Tibial artery (tissue), 4 donors: ENCODE results near the gene CPOX.

Experiments
- DNase-seq, 2 donors: peaks; one replicate each; pipeline ENCODE4 v3.0.0-alpha.2; 2019
- H3K27ac ChIP-seq, 2 donors: fragments of 200-600 bp; sonication (generic) in 1 of 2; 1 replicate in 1 of 2; 2 replicates in 1 of 2; pipeline ENCODE4 v1.5.1; 2018 to 2019; ENCODE audit warnings: mild to moderate bottlenecking in 1 of 2
- H3K27me3 ChIP-seq, 2 donors: fragments of 200-600 bp; sonication (generic) in 1 of 2; one replicate each; pipeline versions ENCODE4 v1.5.1 to v1.6.0; 2016 to 2019
- H3K36me3 ChIP-seq, 3 donors: fragments of 200-600 bp; sonication (generic) in 2 of 3; one replicate each; pipeline ENCODE4 v1.5.1; 2016 to 2019; ENCODE audit warnings: mild to moderate bottlenecking in 2 of 3
- H3K4me1 ChIP-seq, 4 donors: fragments of 200-600 bp; sonication (generic) in 2 of 4; 1 replicate in 3 of 4; 2 replicates in 1 of 4; pipeline ENCODE4 v1.5.1; 2016 to 2019
- H3K4me3 ChIP-seq, 2 donors: fragments of 200-600 bp; sonication (generic) in 1 of 2; 1 replicate in 1 of 2; 2 replicates in 1 of 2; pipeline ENCODE4 v1.5.1; 2018 to 2019; ENCODE audit warnings: mild to moderate bottlenecking in 2 of 2
- H3K9me3 ChIP-seq, 3 donors: fragments of 200-600 bp; sonication (generic) in 1 of 3; one replicate each; pipeline ENCODE4 v1.5.1; 2016 to 2019
- CTCF ChIP-seq, 2 experiments: fragments of 200-600 bp in 1 of 2; fragments of 450-650 bp in 1 of 2; IDR thresholded peaks; one replicate each; pipeline ENCODE4 v1.5.1; 2017 to 2019; ENCODE audit warnings: antibody characterized with exemption in 2 of 2, mild to moderate bottlenecking in 1 of 2, moderate library complexity in 1 of 2
- intact Hi-C: fragments of 100-400 bp; cut with DNase I; formaldehyde crosslinking; loops from one replicate; pipeline ENCODE4 v1.15.0; 2023; ENCODE audit warnings: low total_unique reads

CPOX gene

GRCh38 chr3:98558100-98558827, 35.1 kb downstream of the CPOX start:
- H3K9me3 ChIP-seq: no peaks in the 10 kb centered on the region
- no peak for TF ChIP-seq CTCF (IDR thresholded peaks at IDR 0.05)
- H3K27me3 ChIP-seq: peaks cover 0 to 2% of the 10 kb centered on the region in 2 donors
- no peak for DNase-seq
- no peak overlapping the region for H3K4me3 ChIP-seq
- H3K36me3 ChIP-seq: no peaks in the 10 kb centered on the region
- no peaks in the 10 kb centered on the region for H3K4me1 ChIP-seq
- intact Hi-C loops: no loop called here
- no peak overlapping the region for H3K27ac ChIP-seq

- Histone ChIP-seq H3K4me1 (no peaks in the 10 kb centered on the region), H3K9me3 (no peaks in the 10 kb centered on the region), H3K27me3 (peaks cover 0 to 2% of the 10 kb centered on the region in 2 donors), H3K27ac (no peak overlapping the region), H3K4me3 (no peak overlapping the region), H3K36me3 (no peaks in the 10 kb centered on the region)
- no peak for TF ChIP-seq CTCF (IDR thresholded peaks at IDR 0.05)
- intact Hi-C loops: no loop called here
- DNase-seq: no peak
Observed at GRCh38 chr3:98557324-98558010, 35.9 kb downstream of the CPOX start.

- Histone ChIP-seq H3K4me3 (no peak overlapping the region), H3K27me3 (no peaks in the 10 kb centered on the region), H3K36me3 (no peaks in the 10 kb centered on the region), H3K27ac (no peak overlapping the region), H3K9me3 (no peaks in the 10 kb centered on the region), H3K4me1 (no peaks in the 10 kb centered on the region)
- no peak for DNase-seq
- no peak for TF ChIP-seq CTCF (IDR thresholded peaks at IDR 0.05)
- intact Hi-C loops: no loop called here
Observed at GRCh38 chr3:98556164-98557130, 37.0 kb downstream of the CPOX start.

- H3K27ac ChIP-seq: no peak overlapping the region
- no peak for TF ChIP-seq CTCF (IDR thresholded peaks at IDR 0.05)
- DNase-seq: no peak
- H3K4me1 ChIP-seq: no peaks in the 10 kb centered on the region
- H3K9me3 ChIP-seq: no peaks in the 10 kb centered on the region
- H3K4me3 ChIP-seq: no peak overlapping the region
- H3K27me3 ChIP-seq: no peaks in the 10 kb centered on the region
- no peaks in the 10 kb centered on the region for H3K36me3 ChIP-seq
- intact Hi-C loops: no loop called here
Observed at GRCh38 chr3:98555025-98555379, 38.4 kb downstream of the CPOX start.

- H3K9me3 ChIP-seq: no peaks in the 10 kb centered on the region
- DNase-seq: no peak
- H3K27ac ChIP-seq: no peak overlapping the region
- H3K27me3 ChIP-seq: no peaks in the 10 kb centered on the region
- H3K36me3 ChIP-seq: no peaks in the 10 kb centered on the region
- intact Hi-C loops: no loop called here
- H3K4me1 ChIP-seq: no peaks in the 10 kb centered on the region
- TF ChIP-seq CTCF (IDR thresholded peaks at IDR 0.05): no peak
- H3K4me3 ChIP-seq: no peak overlapping the region
Observed at GRCh38 chr3:98554580-98554979, 38.8 kb downstream of the CPOX start.
